ENCODE measurements around the gene IFNW1.

IFNW1 gene

DNA sequence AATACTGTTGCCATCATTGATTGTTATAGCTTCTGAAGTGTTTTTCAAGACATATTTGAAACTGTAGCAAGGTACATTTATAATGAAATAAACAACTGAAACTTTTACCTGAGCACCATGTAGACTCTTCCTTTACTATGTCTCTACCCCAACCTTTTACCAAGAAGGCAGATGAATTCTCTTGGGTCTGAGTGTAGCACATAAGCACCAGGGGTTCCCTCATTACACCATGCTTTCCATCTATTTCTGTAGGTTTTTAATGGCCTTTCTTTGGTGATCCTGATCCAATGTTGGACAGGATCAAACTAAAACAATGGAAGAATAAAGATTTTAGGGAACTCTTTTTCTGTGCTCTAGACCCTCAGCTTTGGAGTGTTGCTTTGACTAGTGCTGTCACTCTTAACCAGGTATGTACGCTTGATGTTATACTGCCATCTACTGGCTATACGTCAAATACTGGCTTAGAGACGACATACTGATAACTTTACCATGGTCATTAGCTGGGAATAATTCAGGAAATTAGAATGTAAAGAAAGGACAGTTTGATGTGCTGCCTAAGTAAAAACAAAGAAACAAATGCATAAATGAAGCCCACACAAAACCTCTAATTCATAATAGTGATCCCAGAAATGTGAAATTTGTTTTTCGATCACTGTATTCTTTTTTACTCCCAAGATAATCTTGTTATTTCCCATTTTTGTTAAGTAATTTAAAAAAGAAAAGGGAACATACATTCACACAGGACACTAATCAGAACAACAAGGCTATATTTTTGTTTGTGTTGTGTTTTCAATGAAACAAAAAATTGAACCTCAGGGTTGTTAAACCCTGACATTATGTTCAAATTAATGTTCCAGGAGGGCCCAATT is 30.7 kb downstream of the IFNW1 start:
- DNase-seq (ENCODE audit: low read depth): peak; percentile 42

DNA sequence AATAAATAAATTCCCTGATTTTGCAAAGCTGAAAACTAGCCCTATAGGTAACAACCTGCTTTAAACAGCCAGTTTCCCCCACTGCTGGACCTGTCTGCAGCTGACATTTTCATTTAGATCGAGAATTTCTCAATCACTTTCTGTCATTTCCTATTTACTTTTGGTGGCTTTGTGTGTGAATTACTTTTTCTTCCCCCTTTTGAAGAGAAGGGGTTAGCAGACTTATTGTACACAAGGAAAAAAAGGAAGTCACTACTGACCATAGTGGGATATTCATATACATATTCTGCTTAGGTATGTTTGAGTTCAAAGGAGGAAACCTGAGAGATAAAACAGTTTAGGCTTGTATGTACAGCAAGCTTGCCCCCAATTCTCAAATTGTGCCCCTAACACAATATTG is 36.8 kb downstream of the IFNW1 start:
- no peak for DNase-seq (ENCODE audit: low read depth)

DNA sequence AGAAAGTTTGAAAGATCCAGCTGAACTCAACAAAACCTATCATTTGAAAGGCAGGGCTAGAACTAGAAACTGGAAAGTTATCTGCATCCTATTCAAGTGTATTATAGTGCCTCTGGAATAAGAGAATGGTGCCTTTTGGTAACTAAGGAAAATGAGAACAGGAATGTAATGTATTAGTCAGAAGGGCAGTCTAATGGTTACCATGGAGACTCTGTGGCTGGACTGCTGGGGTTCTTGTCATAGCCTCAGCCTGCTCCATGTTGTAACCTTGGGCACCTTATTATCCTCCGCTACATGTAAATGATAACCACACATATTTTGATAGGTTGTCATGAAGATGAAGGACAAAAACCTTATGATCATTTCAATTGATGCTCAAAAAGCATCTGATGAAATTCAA is 39.3 kb downstream of the IFNW1 start:
- no peak for DNase-seq (ENCODE audit: low read depth)

DNA sequence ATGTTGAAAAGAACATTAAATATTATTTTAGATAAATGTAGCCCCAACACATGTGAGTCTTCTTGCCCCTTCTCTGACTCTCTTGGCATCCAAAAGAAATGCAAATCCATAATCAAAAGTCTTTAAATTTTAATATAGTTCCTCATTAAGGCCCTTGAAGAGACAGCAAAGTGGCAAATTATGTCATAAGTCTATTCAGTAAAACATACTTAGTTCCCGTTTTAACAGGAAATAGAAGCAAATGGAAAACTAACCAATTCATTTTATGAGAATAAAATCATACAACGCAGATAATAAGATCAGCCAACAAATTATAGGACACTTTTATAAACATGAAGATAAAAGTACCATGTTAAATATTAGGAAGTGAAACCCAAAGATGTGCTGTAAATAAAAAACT is 43.8 kb downstream of the IFNW1 start:
- no peak for DNase-seq (ENCODE audit: low read depth)

DNA sequence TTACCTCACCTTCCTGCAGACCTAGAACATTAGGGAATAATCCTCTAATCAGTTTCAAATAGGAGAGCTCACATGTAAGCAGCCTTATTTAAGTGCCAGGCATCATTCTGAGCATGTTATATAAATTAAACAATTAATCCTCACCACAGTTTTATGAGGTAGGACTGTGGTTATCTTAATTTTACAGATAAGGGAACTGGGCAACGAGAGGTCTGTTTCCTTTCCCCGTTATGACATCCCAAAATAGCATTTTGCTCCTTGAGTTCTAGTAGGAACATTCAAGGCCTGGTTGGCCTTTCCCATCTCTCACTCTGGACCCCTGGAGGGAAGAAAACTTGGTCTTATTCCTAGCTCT is 44.8 kb downstream of the IFNW1 start:
- DNase-seq (ENCODE audit: low read depth): no peak

DNA sequence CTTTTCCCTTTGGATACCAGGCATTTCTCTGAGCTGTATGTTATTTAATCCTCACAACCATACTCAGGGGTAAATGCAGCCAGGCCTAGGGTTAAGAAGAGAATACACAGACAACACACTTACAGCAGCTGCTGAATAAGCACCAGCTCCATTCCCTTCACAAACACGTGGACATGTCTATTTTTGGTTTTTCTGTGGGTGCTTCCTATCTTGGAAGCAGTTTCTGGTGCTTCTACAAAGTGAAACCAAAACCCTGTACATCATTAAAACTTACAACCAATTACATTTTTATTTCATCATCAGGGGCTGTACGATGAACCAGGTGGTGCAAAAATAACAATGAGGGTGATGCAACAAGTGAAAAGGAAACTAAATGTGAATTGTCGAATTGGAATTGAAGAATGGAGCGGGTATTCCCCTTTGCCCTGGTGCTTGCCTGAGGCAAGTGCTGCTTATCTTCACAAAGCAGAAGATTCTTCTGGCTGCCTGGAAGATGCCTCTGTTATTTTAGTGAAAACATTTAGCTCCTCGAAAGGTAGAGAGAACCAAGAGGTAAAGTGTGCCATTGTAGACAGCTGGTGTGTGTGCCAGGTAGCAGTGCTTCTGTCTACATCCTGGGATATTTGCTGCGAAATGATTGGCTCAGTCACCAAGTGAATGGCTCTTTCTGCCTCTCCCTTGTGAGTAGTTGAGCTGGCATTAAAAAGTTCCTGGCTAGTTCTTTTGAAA is 45.3 kb downstream of the IFNW1 start:
- peak; percentile 28 for DNase-seq (ENCODE audit: low read depth)

DNA sequence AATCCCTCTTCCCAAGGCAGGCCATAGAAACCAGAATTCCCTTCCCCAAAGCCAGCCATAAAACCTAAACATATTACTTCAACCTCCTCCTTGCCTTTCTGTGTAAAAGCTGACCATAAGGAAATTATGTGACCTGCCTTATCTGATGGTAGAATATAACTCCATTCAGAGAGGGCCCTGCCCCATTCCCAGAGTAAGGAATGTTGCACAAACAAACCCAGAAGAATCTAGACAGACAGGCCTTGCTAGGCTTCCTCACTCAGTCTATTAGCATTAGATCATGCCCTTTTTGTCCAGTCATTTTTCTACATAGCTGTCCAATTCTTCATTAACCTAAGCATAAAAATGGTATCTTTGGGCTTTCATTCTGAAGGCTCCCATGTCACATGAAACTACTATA is 46.1 kb downstream of the IFNW1 start:
- no peak for DNase-seq (ENCODE audit: low read depth)

Measured in GM04504 (cell line).